Liver (tissue), 9 donors: ENCODE results near the gene QRICH1. TPM values are rescaled to one million over a fixed set of nuclear protein-coding genes. Genes with fewer than 3 reads are reported as not detected.

Experiments used
- DNase-seq: peaks from one replicate; pipeline ENCODE4 v3.0.0-alpha.2; 2017; ENCODE audit warnings: low spot score
- H3K27ac ChIP-seq, 2 donors: one replicate each; pipeline ENCODE4 v1.7.0; 2013; ENCODE audit warnings: inconsistent platforms in 2 of 2, low read length in 2 of 2, control low read depth in 1 of 2, low read depth in 1 of 2, mild to moderate bottlenecking in 1 of 2
- H3K27me3 ChIP-seq, 4 donors: one replicate each; pipeline versions ENCODE4 v1.6.1 to v1.7.0; 2013; ENCODE audit warnings: low read length in 3 of 4, inconsistent platforms in 1 of 4, mild to moderate bottlenecking in 1 of 4, moderate library complexity in 1 of 4; ENCODE audit not compliant: control insufficient read depth in 4 of 4, insufficient read depth in 4 of 4
- H3K36me3 ChIP-seq, 4 donors: one replicate each; pipeline versions ENCODE4 v1.6.1 to v1.7.0; 2013; ENCODE audit warnings: low read length in 3 of 4, mild to moderate bottlenecking in 3 of 4, low read depth in 1 of 4, moderate library complexity in 1 of 4; ENCODE audit not compliant: control insufficient read depth in 4 of 4, insufficient read depth in 3 of 4
- H3K4me1 ChIP-seq, 4 donors: one replicate each; pipeline versions ENCODE4 v1.6.1 to v1.7.0; 2013; ENCODE audit warnings: low read length in 3 of 4, mild to moderate bottlenecking in 3 of 4, moderate library complexity in 1 of 4; ENCODE audit not compliant: control insufficient read depth in 4 of 4, insufficient read depth in 4 of 4
- H3K4me3 ChIP-seq, 3 donors: one replicate each; pipeline versions ENCODE4 v1.6.1 to v1.7.0; 2013; ENCODE audit warnings: low read length in 3 of 3, control low read depth in 1 of 3, low read depth in 1 of 3, mild to moderate bottlenecking in 1 of 3
- H3K9ac ChIP-seq, 2 donors: one replicate each; pipeline ENCODE4 v1.7.0; 2013; ENCODE audit warnings: low read length in 2 of 2, mild to moderate bottlenecking in 2 of 2, moderate library complexity in 2 of 2, control low read depth in 1 of 2, low read depth in 1 of 2
- H3K9me3 ChIP-seq, 4 donors: one replicate each; pipeline versions ENCODE4 v1.6.1 to v1.7.0; 2013; ENCODE audit warnings: low read length in 3 of 4; ENCODE audit not compliant: control insufficient read depth in 4 of 4
- EGR1 ChIP-seq, 2 donors: IDR thresholded peaks; 2 replicates each; pipeline ENCODE4 v1.6.1; 2016 to 2018; ENCODE audit warnings: antibody characterized with exemption in 2 of 2, low read depth in 2 of 2
- FOXA1 ChIP-seq: IDR thresholded peaks from 2 replicates; pipeline ENCODE4 v1.6.1; 2016; ENCODE audit warnings: antibody characterized with exemption
- FOXA2 ChIP-seq: IDR thresholded peaks from 2 replicates; pipeline ENCODE4 v1.6.1; 2016; ENCODE audit warnings: antibody characterized with exemption
- GABPA ChIP-seq, 2 donors: IDR thresholded peaks in 1 of 2; conservative IDR thresholded peaks in 1 of 2; 2 replicates each; pipeline ENCODE4 v1.6.1; 2016; ENCODE audit warnings: antibody characterized with exemption in 2 of 2, mild to moderate bottlenecking in 1 of 2, moderate library complexity in 1 of 2
- HNF4A ChIP-seq, 2 donors: conservative IDR thresholded peaks; 2 replicates each; pipeline ENCODE4 v1.6.1; 2016; ENCODE audit warnings: antibody characterized with exemption in 2 of 2, mild to moderate bottlenecking in 2 of 2
- HNF4G ChIP-seq: IDR thresholded peaks from 2 replicates; pipeline ENCODE4 v1.6.1; 2016; ENCODE audit warnings: antibody characterized with exemption
- JUND ChIP-seq, 2 donors: IDR thresholded peaks; 2 replicates each; pipeline ENCODE4 v1.6.1; 2016; ENCODE audit warnings: antibody characterized with exemption in 2 of 2
- NR2F2 ChIP-seq: IDR thresholded peaks from 2 replicates; pipeline ENCODE4 v1.6.1; 2016; ENCODE audit warnings: antibody characterized with exemption
- RAD21 ChIP-seq, 2 donors: IDR thresholded peaks; 2 replicates each; pipeline ENCODE4 v1.6.1; 2016; ENCODE audit warnings: antibody characterized with exemption in 2 of 2, mild to moderate bottlenecking in 2 of 2
- RXRA ChIP-seq, 2 donors: IDR thresholded peaks; 2 replicates each; pipeline ENCODE4 v1.6.1; 2017 to 2018; ENCODE audit warnings: antibody characterized with exemption in 2 of 2, mild to moderate bottlenecking in 1 of 2
- SP1 ChIP-seq: IDR thresholded peaks from 2 replicates; pipeline ENCODE4 v1.6.1; 2018; ENCODE audit warnings: antibody characterized with exemption, mild to moderate bottlenecking
- TAF1 ChIP-seq: conservative IDR thresholded peaks from 2 replicates; pipeline ENCODE4 v1.6.1; 2016; ENCODE audit warnings: antibody characterized with exemption, mild to moderate bottlenecking
- YY1 ChIP-seq: IDR thresholded peaks from 2 replicates; pipeline ENCODE4 v1.6.1; 2016; ENCODE audit warnings: antibody characterized with exemption, mild to moderate bottlenecking
- WGBS: extraction: QIAGEN DNeasy Blood & Tissue Kit; methylation state at CpG from one replicate; pipeline ENCODE4 v1.1.7; 2013; 5-methylcytosine and 5-hydroxymethylcytosine counted together
- polyA plus RNA-seq, 2 donors: library from polyadenylated mRNA; stranded (reverse) in 1 of 2; unstranded in 1 of 2; fragments of 200-250 nt in 1 of 2; fragments of >200 nt in 1 of 2; fragmentation: Nextera tagmentation in 1 of 2; extraction: Ambion mirVana in 1 of 2; gene quantifications; one replicate each; pipeline versions ENCODE4 v1.2.1 to v1.2.3, GENCODE V29; 2013 to 2015
- total RNA-seq, 2 donors: library from RNA; depleted of rRNA; stranded (reverse); fragments of >200 nt; gene quantifications; one replicate each; pipeline ENCODE4 v1.2.3, GENCODE V29; 2014
- TF ChIP-seq, protein P1 (sequence below): IDR thresholded peaks from 2 replicates; pipeline ENCODE4 v1.6.1; 2016; ENCODE audit warnings: antibody characterized with exemption
- TF ChIP-seq, protein P2 (sequence below): fragments of 150-350 bp; IDR thresholded peaks from 2 replicates; pipeline ENCODE4 v1.5.1; 2017; ENCODE audit warnings: improper control_type of control experiment, low read depth, low read length; ENCODE audit not compliant: missing input control
- TF ChIP-seq, protein P3 (sequence below): IDR thresholded peaks from 2 replicates; pipeline ENCODE4 v1.6.1; 2016; ENCODE audit warnings: antibody characterized with exemption
- TF ChIP-seq, protein P4 (sequence below): IDR thresholded peaks from 2 replicates; pipeline ENCODE4 v1.6.1; 2016; ENCODE audit warnings: antibody characterized with exemption, mild to moderate bottlenecking
- TF ChIP-seq, protein P5 (sequence below): IDR thresholded peaks from 2 replicates; pipeline ENCODE4 v1.6.1; 2016; ENCODE audit warnings: antibody characterized with exemption
- donor health status: healthy.
- donor health status: healthy.
- donor health status: healthy.
- donor health status: healthy.
- donor health status: healthy.

QRICH1 gene
- total and polyA plus RNA-seq, 4 donors: 17.3 to 35.1 (median 25.7) TPM

DNA sequence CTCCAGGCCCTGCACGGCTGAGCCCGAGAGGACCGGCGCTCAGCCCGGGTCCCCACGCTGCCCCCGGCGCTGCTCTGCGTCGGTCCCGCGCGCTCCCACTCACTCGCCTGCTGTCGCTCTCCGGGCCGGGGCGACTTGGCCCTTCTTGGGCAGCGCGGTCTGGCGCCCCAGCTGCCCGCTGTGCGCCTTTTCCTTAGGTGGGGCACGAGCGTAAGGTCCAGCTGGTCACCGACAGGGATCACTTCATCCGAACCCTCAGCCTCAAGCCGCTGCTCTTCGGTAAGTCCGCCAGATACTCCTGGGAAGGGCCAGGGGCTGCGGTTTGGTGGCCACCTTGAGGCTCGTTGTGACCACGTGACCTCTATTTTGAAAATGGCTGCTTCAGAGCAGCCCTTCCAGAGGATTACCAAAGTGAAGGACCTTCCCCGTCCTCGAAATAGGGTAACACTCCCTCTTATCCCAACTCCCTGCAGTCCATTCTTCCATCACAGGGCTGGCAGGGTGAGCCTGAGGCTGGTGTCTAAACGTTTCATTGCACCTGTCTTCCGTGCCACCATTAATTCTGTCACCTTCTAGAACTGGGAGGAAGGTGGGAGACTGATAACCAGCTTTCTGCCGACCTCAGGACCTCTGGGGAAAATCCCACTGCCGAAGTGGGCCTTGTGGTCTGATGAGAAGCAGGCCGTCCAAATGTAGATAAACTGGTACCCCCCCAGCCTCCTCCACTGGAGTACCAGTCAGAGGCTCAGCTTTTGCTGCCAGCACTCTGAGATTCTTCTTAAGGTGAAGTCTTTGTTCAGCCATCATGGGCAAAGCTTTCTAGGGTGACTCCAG is 103.0 kb downstream of the QRICH1 start:
- H3K27ac ChIP-seq: peak overlapping the region; percentile 70 to 79
- TF ChIP-seq FOXA2 (no peak), FOXA1 (no peak), TAF1 (no peak), YY1 (peak; percentile 61), SP1 (no peak), HNF4A (conservative IDR thresholded peaks at IDR 0.05) (no peak)
- H3K4me3 ChIP-seq: peak overlapping the region; percentile 62 to 93 (median 87)
- H3K9ac ChIP-seq: peak overlapping the region in 1 of 2 donors; percentile 58
- 16% methylated on average over 40 of the region's 40 CpGs for WGBS
- peaks cover 3 to 22% (median 15%) of the 10 kb centered on the region in 4 donors for H3K4me1 ChIP-seq
- no peaks in the 10 kb centered on the region for H3K9me3 ChIP-seq
- peak; percentile 53 for DNase-seq
- H3K36me3 ChIP-seq: peaks cover 0 to 4% (median under 1%) of the 10 kb centered on the region in 4 donors
- no peaks in the 10 kb centered on the region for H3K27me3 ChIP-seq

DNA sequence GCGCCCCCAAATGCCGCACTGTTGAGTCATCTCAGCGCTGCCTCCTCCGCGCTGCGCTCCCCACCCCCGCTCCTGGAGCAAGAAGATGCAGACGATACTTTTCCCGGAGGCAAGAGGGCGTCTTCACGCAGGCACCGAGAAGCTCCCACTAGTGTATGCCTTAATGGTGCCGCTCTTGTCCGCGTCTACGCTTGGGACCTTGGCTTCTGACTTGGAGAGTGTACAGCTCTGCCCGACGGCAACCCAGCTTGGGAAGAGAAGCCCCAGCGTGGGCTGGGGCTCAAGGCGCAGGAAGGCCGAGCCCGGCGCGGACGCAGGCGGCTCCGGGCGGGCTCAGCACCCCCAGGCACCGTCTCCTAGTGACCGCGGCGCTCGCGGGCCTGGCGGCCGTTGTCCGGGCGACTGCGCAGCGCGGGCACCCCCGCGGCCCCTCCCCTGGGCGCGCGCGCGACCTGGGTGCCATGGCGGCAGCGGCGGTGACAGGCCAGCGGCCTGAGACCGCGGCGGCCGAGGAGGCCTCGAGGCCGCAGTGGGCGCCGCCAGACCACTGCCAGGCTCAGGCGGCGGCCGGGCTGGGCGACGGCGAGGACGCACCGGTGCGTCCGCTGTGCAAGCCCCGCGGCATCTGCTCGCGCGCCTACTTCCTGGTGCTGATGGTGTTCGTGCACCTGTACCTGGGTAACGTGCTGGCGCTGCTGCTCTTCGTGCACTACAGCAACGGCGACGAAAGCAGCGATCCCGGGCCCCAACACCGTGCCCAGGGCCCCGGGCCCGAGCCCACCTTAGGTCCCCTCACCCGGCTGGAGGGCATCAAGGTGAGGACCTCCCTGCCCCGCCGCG is 103.9 kb downstream of the QRICH1 start, which contains the start of gene P4HTM:
Gene P4HTM (plus strand): TSS at position 446 of the 840 bp plus-strand sequence. CDS start 16 bp downstream, at position 462.
- H3K27ac ChIP-seq: peak within 1 kb of the TSS; percentile 70 to 79
- no peaks in the 10 kb centered on the region for H3K27me3 ChIP-seq
- DNase-seq: peak; percentile 81
- H3K36me3 ChIP-seq: peaks cover 0 to 9% (median 3%) of the 10 kb centered on the region in 4 donors
- no peaks in the 10 kb centered on the region for H3K9me3 ChIP-seq
- H3K9ac ChIP-seq: peak within 1 kb of the TSS in 1 of 2 donors; percentile 58
- peak within 1 kb of the TSS; percentile 62 to 93 (median 87) for H3K4me3 ChIP-seq
- TF ChIP-seq YY1 (peak; percentile 35), HNF4G (no peak), EGR1 (IDR thresholded peaks at IDR 0.05; ENCODE audit: low read depth in 2 of 2) (peak in 1 of 2 donors; percentile 46), RXRA (IDR thresholded peaks at IDR 0.05) (no peak), FOXA2 (no peak), SP1 (no peak), RAD21 (IDR thresholded peaks at IDR 0.05) (peak in 1 of 2 donors; percentile 41), JUND (IDR thresholded peaks at IDR 0.05) (peak; percentile 60 to 72), TAF1 (no peak), NR2F2 (peak; percentile 30), HNF4A (conservative IDR thresholded peaks at IDR 0.05) (no peak), FOXA1 (no peak), GABPA (IDR thresholded peaks at IDR 0.05 in 1 of 2, conservative IDR thresholded peaks at IDR 0.05 in 1 of 2) (no peak)
- TF ChIP-seq, protein P1, sequence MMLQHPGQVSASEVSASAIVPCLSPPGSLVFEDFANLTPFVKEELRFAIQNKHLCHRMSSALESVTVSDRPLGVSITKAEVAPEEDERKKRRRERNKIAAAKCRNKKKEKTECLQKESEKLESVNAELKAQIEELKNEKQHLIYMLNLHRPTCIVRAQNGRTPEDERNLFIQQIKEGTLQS: no peak
- TF ChIP-seq, protein P2, sequence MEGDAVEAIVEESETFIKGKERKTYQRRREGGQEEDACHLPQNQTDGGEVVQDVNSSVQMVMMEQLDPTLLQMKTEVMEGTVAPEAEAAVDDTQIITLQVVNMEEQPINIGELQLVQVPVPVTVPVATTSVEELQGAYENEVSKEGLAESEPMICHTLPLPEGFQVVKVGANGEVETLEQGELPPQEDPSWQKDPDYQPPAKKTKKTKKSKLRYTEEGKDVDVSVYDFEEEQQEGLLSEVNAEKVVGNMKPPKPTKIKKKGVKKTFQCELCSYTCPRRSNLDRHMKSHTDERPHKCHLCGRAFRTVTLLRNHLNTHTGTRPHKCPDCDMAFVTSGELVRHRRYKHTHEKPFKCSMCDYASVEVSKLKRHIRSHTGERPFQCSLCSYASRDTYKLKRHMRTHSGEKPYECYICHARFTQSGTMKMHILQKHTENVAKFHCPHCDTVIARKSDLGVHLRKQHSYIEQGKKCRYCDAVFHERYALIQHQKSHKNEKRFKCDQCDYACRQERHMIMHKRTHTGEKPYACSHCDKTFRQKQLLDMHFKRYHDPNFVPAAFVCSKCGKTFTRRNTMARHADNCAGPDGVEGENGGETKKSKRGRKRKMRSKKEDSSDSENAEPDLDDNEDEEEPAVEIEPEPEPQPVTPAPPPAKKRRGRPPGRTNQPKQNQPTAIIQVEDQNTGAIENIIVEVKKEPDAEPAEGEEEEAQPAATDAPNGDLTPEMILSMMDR: no peak
- TF ChIP-seq, protein P3, sequence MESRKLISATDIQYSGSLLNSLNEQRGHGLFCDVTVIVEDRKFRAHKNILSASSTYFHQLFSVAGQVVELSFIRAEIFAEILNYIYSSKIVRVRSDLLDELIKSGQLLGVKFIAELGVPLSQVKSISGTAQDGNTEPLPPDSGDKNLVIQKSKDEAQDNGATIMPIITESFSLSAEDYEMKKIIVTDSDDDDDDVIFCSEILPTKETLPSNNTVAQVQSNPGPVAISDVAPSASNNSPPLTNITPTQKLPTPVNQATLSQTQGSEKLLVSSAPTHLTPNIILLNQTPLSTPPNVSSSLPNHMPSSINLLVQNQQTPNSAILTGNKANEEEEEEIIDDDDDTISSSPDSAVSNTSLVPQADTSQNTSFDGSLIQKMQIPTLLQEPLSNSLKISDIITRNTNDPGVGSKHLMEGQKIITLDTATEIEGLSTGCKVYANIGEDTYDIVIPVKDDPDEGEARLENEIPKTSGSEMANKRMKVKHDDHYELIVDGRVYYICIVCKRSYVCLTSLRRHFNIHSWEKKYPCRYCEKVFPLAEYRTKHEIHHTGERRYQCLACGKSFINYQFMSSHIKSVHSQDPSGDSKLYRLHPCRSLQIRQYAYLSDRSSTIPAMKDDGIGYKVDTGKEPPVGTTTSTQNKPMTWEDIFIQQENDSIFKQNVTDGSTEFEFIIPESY: no peak
- TF ChIP-seq, protein P4, sequence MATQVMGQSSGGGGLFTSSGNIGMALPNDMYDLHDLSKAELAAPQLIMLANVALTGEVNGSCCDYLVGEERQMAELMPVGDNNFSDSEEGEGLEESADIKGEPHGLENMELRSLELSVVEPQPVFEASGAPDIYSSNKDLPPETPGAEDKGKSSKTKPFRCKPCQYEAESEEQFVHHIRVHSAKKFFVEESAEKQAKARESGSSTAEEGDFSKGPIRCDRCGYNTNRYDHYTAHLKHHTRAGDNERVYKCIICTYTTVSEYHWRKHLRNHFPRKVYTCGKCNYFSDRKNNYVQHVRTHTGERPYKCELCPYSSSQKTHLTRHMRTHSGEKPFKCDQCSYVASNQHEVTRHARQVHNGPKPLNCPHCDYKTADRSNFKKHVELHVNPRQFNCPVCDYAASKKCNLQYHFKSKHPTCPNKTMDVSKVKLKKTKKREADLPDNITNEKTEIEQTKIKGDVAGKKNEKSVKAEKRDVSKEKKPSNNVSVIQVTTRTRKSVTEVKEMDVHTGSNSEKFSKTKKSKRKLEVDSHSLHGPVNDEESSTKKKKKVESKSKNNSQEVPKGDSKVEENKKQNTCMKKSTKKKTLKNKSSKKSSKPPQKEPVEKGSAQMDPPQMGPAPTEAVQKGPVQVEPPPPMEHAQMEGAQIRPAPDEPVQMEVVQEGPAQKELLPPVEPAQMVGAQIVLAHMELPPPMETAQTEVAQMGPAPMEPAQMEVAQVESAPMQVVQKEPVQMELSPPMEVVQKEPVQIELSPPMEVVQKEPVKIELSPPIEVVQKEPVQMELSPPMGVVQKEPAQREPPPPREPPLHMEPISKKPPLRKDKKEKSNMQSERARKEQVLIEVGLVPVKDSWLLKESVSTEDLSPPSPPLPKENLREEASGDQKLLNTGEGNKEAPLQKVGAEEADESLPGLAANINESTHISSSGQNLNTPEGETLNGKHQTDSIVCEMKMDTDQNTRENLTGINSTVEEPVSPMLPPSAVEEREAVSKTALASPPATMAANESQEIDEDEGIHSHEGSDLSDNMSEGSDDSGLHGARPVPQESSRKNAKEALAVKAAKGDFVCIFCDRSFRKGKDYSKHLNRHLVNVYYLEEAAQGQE: no peak
- TF ChIP-seq, protein P5, sequence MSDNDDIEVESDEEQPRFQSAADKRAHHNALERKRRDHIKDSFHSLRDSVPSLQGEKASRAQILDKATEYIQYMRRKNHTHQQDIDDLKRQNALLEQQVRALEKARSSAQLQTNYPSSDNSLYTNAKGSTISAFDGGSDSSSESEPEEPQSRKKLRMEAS: no peak
- under 1% methylated on average over 91 of the region's 91 CpGs for WGBS
- H3K4me1 ChIP-seq: peaks cover 3 to 22% (median 15%) of the 10 kb centered on the region in 4 donors
